Fibroblast of lung (primary cell): ENCODE measurements around the gene MIGA1.

Experiments
- EZH2 ChIP-seq: IDR thresholded peaks from 2 replicates; pipeline ENCODE4 v1.5.1; 2012; ENCODE audit warnings: low read length, control low read depth, mild to moderate bottlenecking; ENCODE audit errors: missing control alignments
- TF ChIP-seq, protein P1 (sequence below), 2 donors: IDR thresholded peaks in 1 of 2; conservative IDR thresholded peaks in 1 of 2; 1 replicate in 1 of 2; 2 replicates in 1 of 2; pipeline ENCODE4 v1.5.1; 2011 to 2012; ENCODE audit warnings: low read length in 2 of 2, control low read depth in 1 of 2, inconsistent platforms in 1 of 2, low read depth in 1 of 2, mild to moderate bottlenecking in 1 of 2

GRCh38 chr1:77756052-77756754 is 23.2 kb upstream of the MIGA1 start:
- TF ChIP-seq, protein P1, sequence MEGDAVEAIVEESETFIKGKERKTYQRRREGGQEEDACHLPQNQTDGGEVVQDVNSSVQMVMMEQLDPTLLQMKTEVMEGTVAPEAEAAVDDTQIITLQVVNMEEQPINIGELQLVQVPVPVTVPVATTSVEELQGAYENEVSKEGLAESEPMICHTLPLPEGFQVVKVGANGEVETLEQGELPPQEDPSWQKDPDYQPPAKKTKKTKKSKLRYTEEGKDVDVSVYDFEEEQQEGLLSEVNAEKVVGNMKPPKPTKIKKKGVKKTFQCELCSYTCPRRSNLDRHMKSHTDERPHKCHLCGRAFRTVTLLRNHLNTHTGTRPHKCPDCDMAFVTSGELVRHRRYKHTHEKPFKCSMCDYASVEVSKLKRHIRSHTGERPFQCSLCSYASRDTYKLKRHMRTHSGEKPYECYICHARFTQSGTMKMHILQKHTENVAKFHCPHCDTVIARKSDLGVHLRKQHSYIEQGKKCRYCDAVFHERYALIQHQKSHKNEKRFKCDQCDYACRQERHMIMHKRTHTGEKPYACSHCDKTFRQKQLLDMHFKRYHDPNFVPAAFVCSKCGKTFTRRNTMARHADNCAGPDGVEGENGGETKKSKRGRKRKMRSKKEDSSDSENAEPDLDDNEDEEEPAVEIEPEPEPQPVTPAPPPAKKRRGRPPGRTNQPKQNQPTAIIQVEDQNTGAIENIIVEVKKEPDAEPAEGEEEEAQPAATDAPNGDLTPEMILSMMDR (conservative IDR thresholded peaks at IDR 0.05 in 1 of 2, IDR thresholded peaks at IDR 0.05 in 1 of 2; ENCODE audit: low read depth in 1 of 2, low read length in 2 of 2), result no peak
- TF ChIP-seq EZH2, result no peak
